Endothelial cell of umbilical vein (primary cell): ENCODE results near the gene GGA2. TPM values are rescaled to one million over a fixed set of nuclear protein-coding genes. Genes with fewer than 3 reads are reported as not detected.

Experiments used
- BruUV-seq: library from RNA; stranded (reverse); fragments of 400-500 nt; replicated peaks from 2 replicates; lab custom pipeline; 2021; lab: Mats Ljungman, UMichigan
- CTCF ChIA-PET: fragments of 300-600, 350-600 bp; sonication (Branson Sonifier 250); formaldehyde crosslinking; loops from one replicate; lab custom pipeline; 2021; ENCODE audit warnings: antibody characterized with exemption, inconsistent platforms; lab: Charles Lee
- POLR2A ChIA-PET: fragments of 300-600, 350-600 bp; sonication (Branson Sonifier 250); formaldehyde crosslinking; loops from one replicate; lab custom pipeline; 2021; ENCODE audit warnings: antibody characterized with exemption, inconsistent platforms; lab: Charles Lee
- DNase-seq: peaks from one replicate; pipeline ENCODE4 v3.0.0-alpha.2; 2011; ENCODE audit warnings: low read depth, low spot score
- FAIRE-seq: peaks from 2 replicates; lab custom pipeline; 2011; peaks lifted over from hg19 to GRCh38; lab: Jason Lieb, UNC
- H2AFZ ChIP-seq: 2 replicates; pipeline ENCODE4 v1.6.0; 2012; ENCODE audit warnings: low read depth, low read length, control low read depth, inconsistent platforms
- H3K27ac ChIP-seq: 2 replicates; pipeline ENCODE4 v1.5.1; 2011; ENCODE audit warnings: low read depth, mild to moderate bottlenecking, control low read depth, low read length, moderate library complexity; ENCODE audit not compliant: insufficient read depth
- H3K27me3 ChIP-seq, 2 experiments: 2 replicates each; pipeline versions ENCODE4 v1.6.0 to v1.6.1; 2011; ENCODE audit warnings: low read length in 2 of 2, mixed read lengths in 1 of 2; ENCODE audit not compliant: control insufficient read depth in 2 of 2, insufficient read depth in 2 of 2
- H3K36me3 ChIP-seq, 2 experiments: 2 replicates in 1 of 2; 3 replicates in 1 of 2; pipeline ENCODE4 v1.5.1; 2011; ENCODE audit warnings: low read length in 2 of 2, mild to moderate bottlenecking in 1 of 2, moderate library complexity in 1 of 2; ENCODE audit not compliant: control insufficient read depth in 2 of 2, insufficient read depth in 2 of 2; ENCODE audit errors: extremely low read depth in 1 of 2
- H3K4me1 ChIP-seq: 3 replicates; pipeline ENCODE4 v1.5.1; 2011; ENCODE audit warnings: mild to moderate bottlenecking, low read length; ENCODE audit not compliant: control insufficient read depth, insufficient read depth; ENCODE audit errors: extremely low read depth
- H3K4me2 ChIP-seq: 2 replicates; pipeline ENCODE4 v1.6.1; 2011; ENCODE audit warnings: low read length, control low read depth, mixed read lengths; ENCODE audit not compliant: insufficient read depth
- H3K4me3 ChIP-seq, 3 experiments: fragments of 200-600 bp in 1 of 3; sonication (generic), shearing (Covaris generic) in 1 of 3; replicated peaks in 1 of 3; 2 replicates each; pipeline ENCODE4 v1.5.1; 2011 to 2016; ENCODE audit warnings: control low read depth in 3 of 3, low read length in 3 of 3, mild to moderate bottlenecking in 2 of 3, inconsistent platforms in 1 of 3, low read depth in 1 of 3, moderate library complexity in 1 of 3; ENCODE audit not compliant: insufficient read depth in 1 of 3
- H3K79me2 ChIP-seq: 2 replicates; pipeline ENCODE4 v1.6.0; 2012; ENCODE audit warnings: low read length, inconsistent platforms; ENCODE audit not compliant: control insufficient read depth, insufficient read depth
- H3K9ac ChIP-seq: replicated peaks from 2 replicates; pipeline ENCODE3; 2011; ENCODE audit warnings: low read length, control low read depth; ENCODE audit not compliant: insufficient read depth; ENCODE audit errors: extremely low read depth
- H3K9me1 ChIP-seq: replicated peaks from 3 replicates; pipeline ENCODE4 v1.6.0; 2011; ENCODE audit warnings: mild to moderate bottlenecking, low read length; ENCODE audit not compliant: control insufficient read depth, insufficient read depth; ENCODE audit errors: extremely low read depth
- H3K9me3 ChIP-seq: replicated peaks from 2 replicates; pipeline ENCODE4 v1.5.1; 2012; ENCODE audit warnings: low read length, inconsistent platforms; ENCODE audit not compliant: control insufficient read depth, insufficient read depth
- H4K20me1 ChIP-seq: replicated peaks from 2 replicates; pipeline ENCODE3; 2011; ENCODE audit warnings: mild to moderate bottlenecking, low read length; ENCODE audit not compliant: control insufficient read depth, insufficient read depth; ENCODE audit errors: extremely low read depth
- EZH2 ChIP-seq: IDR thresholded peaks from 2 replicates; pipeline ENCODE4 v1.6.1; 2012; ENCODE audit warnings: borderline replicate concordance, low read depth, mild to moderate bottlenecking, moderate library complexity, low read length, inconsistent platforms; ENCODE audit not compliant: severe bottlenecking
- FOS ChIP-seq: IDR thresholded peaks from 2 replicates; pipeline ENCODE4 v1.6.1; 2011; ENCODE audit warnings: mild to moderate bottlenecking, low read length, moderate library complexity, borderline replicate concordance; ENCODE audit not compliant: insufficient read depth
- JUN ChIP-seq: IDR thresholded peaks from 2 replicates; pipeline ENCODE4 v1.6.1; 2011; ENCODE audit warnings: borderline replicate concordance, low read depth; ENCODE audit not compliant: insufficient read length, insufficient read depth
- MYC ChIP-seq: IDR thresholded peaks from one replicate; pipeline ENCODE4 v1.6.1; 2011; ENCODE audit warnings: mild to moderate bottlenecking, low read depth, low read length
- POLR2A ChIP-seq: IDR thresholded peaks from 2 replicates; pipeline ENCODE4 v1.6.1; 2012; ENCODE audit warnings: low read depth, mild to moderate bottlenecking, control low read depth, low read length
- POLR2AphosphoS5 ChIP-seq: IDR thresholded peaks from 2 replicates; pipeline ENCODE4 v1.6.1; 2012; ENCODE audit warnings: low read depth, mild to moderate bottlenecking, control low read depth, low read length, moderate library complexity; ENCODE audit not compliant: insufficient read depth
- dilution Hi-C: fragments of 300-500 bp; cut with MboI; formaldehyde crosslinking; loops from one replicate; pipeline ENCODE4 v1.15.0; 2019; ENCODE audit warnings: low sequenced_read_pairs; ENCODE audit not compliant: extremely low pct_ligation_motif_present
- intact Hi-C: fragments of 100-400 bp; cut with micrococcal nuclease; formaldehyde crosslinking; loops from one replicate; pipeline ENCODE4 v1.10.0; 2022
- polyA plus RNA-seq, 4 experiments: library from polyadenylated mRNA; depleted of rRNA in 3 of 4; stranded (reverse) in 3 of 4; unstranded in 1 of 4; fragments of >200 nt; gene quantifications; 2 replicates each; pipeline versions ENCODE4 v1.2.1 to v1.2.3, GENCODE V29; 2011 to 2012; ENCODE audit warnings: missing spikeins in 1 of 4
- total RNA-seq: library from RNA; stranded (reverse); gene quantifications from 2 replicates; pipeline ENCODE4 v1.2.3, GENCODE V29; 2021
- TF ChIP-seq, protein P1 (sequence below), 2 donors: IDR thresholded peaks; 1 replicate in 1 of 2; 2 replicates in 1 of 2; pipeline ENCODE4 v1.5.1; 2011; ENCODE audit warnings: low read length in 2 of 2, mild to moderate bottlenecking in 2 of 2, moderate library complexity in 2 of 2, control low read depth in 1 of 2, inconsistent platforms in 1 of 2, low read depth in 1 of 2; ENCODE audit not compliant: insufficient read depth in 1 of 2; ENCODE audit errors: extremely low read depth in 1 of 2
- TF ChIP-seq, protein P2 (sequence below): IDR thresholded peaks from 2 replicates; pipeline ENCODE4 v1.6.1; 2011; ENCODE audit not compliant: insufficient read depth, insufficient read length

Gene GGA2
- total and polyA plus RNA-seq, 2 donors (not counting 3 experiments of a cell fraction or from before 2014, with no cell fraction given) = 33.3 to 73.1 TPM

DNA sequence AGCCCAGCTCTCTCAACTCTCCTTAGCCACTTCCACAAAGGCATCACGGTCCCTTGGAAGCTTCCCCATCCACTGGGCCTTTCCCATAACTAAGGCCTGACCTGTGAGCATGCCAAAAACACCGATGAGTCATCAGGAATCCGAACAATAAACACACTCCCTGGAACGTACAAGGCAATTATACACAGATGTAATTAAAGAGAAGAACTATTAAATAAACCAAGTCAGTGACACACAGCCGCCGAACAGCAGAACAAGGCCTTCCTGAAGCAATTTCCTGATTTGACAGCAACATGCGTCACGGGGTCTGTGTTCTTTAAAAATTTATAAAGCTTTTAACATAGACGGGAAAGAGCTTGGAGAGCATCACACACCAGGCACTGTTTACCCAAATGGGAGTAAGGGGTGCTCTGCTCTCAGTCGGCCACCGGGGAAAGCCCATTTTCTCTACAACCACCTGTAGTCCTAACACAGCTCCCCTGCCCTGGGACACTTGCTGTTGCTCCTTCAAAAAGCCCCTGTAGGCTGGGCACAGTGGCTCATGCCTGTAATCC is 86.7 kb downstream of the GGA2 start:
- DNase-seq (peak; percentile 100), FAIRE-seq (peak; percentile 97)
- intact Hi-C loops (loop anchor here (1.0 to 2.0 kb wide), 4 partner anchors 19 to 289 kb away; partner anchors contain the start of genes EARS2 and UBFD1), dilution Hi-C loops (no loop called here)
- TF ChIP-seq POLR2A (no peak), FOS (peak; percentile 99), MYC (no peak), JUN (peak; percentile 99), EZH2 (no peak), POLR2AphosphoS5 (peak; percentile 63)
- TF ChIP-seq, protein P1, sequence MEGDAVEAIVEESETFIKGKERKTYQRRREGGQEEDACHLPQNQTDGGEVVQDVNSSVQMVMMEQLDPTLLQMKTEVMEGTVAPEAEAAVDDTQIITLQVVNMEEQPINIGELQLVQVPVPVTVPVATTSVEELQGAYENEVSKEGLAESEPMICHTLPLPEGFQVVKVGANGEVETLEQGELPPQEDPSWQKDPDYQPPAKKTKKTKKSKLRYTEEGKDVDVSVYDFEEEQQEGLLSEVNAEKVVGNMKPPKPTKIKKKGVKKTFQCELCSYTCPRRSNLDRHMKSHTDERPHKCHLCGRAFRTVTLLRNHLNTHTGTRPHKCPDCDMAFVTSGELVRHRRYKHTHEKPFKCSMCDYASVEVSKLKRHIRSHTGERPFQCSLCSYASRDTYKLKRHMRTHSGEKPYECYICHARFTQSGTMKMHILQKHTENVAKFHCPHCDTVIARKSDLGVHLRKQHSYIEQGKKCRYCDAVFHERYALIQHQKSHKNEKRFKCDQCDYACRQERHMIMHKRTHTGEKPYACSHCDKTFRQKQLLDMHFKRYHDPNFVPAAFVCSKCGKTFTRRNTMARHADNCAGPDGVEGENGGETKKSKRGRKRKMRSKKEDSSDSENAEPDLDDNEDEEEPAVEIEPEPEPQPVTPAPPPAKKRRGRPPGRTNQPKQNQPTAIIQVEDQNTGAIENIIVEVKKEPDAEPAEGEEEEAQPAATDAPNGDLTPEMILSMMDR (IDR thresholded peaks at IDR 0.05; ENCODE audit: extremely low read depth in 1 of 2, insufficient read depth in 1 of 2, low read depth in 1 of 2, low read length in 2 of 2) = no peak
- TF ChIP-seq, protein P2, sequence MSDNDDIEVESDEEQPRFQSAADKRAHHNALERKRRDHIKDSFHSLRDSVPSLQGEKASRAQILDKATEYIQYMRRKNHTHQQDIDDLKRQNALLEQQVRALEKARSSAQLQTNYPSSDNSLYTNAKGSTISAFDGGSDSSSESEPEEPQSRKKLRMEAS = no peak
- peak overlapping the region; percentile 42 for H3K4me2 ChIP-seq
- no peak overlapping the region for H3K4me3 ChIP-seq
- H2AFZ ChIP-seq = peak overlapping the region; percentile 69
- no peaks in the 10 kb centered on the region for H3K27me3 ChIP-seq
- POLR2A ChIA-PET = interaction anchor here (0.7 to 0.9 kb wide), 2 partner anchors 12 to 331 kb away, joined by 3 to 6 read pairs; no protein-coding TSS in a partner anchor
- no peaks in the 10 kb centered on the region for H4K20me1 ChIP-seq
- H3K27ac ChIP-seq = peak overlapping the region; percentile 96
- CTCF ChIA-PET = interaction anchor here (0.5 to 4.8 kb wide), 11 partner anchors 9 to 1105 kb away, joined by 3 to 73 read pairs (median 4); no protein-coding TSS in a partner anchor
- H3K79me2 ChIP-seq = no peaks in the 10 kb centered on the region
- BruUV-seq = no TSS peak
- H3K4me1 ChIP-seq = peaks cover 24% of the 10 kb centered on the region
- H3K9ac ChIP-seq = peak overlapping the region; percentile 63
- no peaks in the 10 kb centered on the region for H3K9me3 ChIP-seq
- peaks cover 0 to 2% of the 10 kb centered on the region in 2 experiments for H3K36me3 ChIP-seq
- no peaks in the 10 kb centered on the region for H3K9me1 ChIP-seq
